ENCODE results near the gene INAFM1. TPM values are rescaled to one million over a fixed set of nuclear protein-coding genes. Genes with fewer than 3 reads are reported as not detected.

INAFM1 gene
- total and polyA plus RNA-seq, 9 of the 15 experiments (the other 6 are each of a cell fraction or from before 2014, with no cell fraction given), result 0.71 to 30.9 (median 3.1) TPM

GRCh38 chr19:47240996-47241918 lies 33.4 kb upstream of the INAFM1 start (continued):
- TF ChIP-seq, protein P1, sequence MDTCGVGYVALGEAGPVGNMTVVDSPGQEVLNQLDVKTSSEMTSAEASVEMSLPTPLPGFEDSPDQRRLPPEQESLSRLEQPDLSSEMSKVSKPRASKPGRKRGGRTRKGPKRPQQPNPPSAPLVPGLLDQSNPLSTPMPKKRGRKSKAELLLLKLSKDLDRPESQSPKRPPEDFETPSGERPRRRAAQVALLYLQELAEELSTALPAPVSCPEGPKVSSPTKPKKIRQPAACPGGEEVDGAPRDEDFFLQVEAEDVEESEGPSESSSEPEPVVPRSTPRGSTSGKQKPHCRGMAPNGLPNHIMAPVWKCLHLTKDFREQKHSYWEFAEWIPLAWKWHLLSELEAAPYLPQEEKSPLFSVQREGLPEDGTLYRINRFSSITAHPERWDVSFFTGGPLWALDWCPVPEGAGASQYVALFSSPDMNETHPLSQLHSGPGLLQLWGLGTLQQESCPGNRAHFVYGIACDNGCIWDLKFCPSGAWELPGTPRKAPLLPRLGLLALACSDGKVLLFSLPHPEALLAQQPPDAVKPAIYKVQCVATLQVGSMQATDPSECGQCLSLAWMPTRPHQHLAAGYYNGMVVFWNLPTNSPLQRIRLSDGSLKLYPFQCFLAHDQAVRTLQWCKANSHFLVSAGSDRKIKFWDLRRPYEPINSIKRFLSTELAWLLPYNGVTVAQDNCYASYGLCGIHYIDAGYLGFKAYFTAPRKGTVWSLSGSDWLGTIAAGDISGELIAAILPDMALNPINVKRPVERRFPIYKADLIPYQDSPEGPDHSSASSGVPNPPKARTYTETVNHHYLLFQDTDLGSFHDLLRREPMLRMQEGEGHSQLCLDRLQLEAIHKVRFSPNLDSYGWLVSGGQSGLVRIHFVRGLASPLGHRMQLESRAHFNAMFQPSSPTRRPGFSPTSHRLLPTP (IDR thresholded peaks at IDR 0.05; ENCODE audit: borderline replicate concordance, extremely low read depth, insufficient read length), result no peak
- TF ChIP-seq, protein P2, sequence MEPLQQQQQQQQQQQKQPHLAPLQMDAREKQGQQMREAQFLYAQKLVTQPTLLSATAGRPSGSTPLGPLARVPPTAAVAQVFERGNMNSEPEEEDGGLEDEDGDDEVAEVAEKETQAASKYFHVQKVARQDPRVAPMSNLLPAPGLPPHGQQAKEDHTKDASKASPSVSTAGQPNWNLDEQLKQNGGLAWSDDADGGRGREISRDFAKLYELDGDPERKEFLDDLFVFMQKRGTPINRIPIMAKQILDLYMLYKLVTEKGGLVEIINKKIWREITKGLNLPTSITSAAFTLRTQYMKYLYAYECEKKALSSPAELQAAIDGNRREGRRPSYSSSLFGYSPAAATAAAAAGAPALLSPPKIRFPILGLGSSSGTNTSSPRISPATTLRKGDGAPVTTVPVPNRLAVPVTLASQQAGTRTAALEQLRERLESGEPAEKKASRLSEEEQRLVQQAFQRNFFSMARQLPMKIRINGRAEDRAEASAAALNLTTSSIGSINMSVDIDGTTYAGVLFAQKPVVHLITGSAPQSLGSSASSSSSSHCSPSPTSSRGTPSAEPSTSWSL (CRISPR knock-in tag; IDR thresholded peaks at IDR 0.05; ENCODE audit: borderline replicate concordance), result no peak
- TF ChIP-seq BCOR (IDR thresholded peaks at IDR 0.05) (peak; percentile 77), PYGO2 (tag; IDR thresholded peaks at IDR 0.05) (no peak), PHF20 (IDR thresholded peaks at IDR 0.05; ENCODE audit: partially characterized antibody) (peak; percentile 83), ZBTB12 (CRISPR knock-in tag; IDR thresholded peaks at IDR 0.05) (no peak; the same call in 1 of the 2 replicates), PCBP2 (IDR thresholded peaks at IDR 0.05; ENCODE audit: low read depth, low read length, poor library complexity, severe bottlenecking) (no peak), ZNF644 (tag; IDR thresholded peaks at IDR 0.05; ENCODE audit: low read depth) (no peak), XRCC5 (IDR thresholded peaks at IDR 0.05; ENCODE audit: low read depth, low read length) (peak; percentile 40; the same call in 1 of the 2 replicates), MYC (IDR thresholded peaks at IDR 0.05; ENCODE audit: low read depth, low read length) (no peak; the same call in 1 of the 2 replicates), MYC (CRISPR knock-in tag; IDR thresholded peaks at IDR 0.05; ENCODE audit: borderline replicate concordance, low read depth) (0 out of 2 replicates have a peak, but pooled peaks have one; percentile 53)
- TF ChIP-seq, protein P3, sequence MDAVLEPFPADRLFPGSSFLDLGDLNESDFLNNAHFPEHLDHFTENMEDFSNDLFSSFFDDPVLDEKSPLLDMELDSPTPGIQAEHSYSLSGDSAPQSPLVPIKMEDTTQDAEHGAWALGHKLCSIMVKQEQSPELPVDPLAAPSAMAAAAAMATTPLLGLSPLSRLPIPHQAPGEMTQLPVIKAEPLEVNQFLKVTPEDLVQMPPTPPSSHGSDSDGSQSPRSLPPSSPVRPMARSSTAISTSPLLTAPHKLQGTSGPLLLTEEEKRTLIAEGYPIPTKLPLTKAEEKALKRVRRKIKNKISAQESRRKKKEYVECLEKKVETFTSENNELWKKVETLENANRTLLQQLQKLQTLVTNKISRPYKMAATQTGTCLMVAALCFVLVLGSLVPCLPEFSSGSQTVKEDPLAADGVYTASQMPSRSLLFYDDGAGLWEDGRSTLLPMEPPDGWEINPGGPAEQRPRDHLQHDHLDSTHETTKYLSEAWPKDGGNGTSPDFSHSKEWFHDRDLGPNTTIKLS (IDR thresholded peaks at IDR 0.05; ENCODE audit: borderline replicate concordance, low read depth), result no peak

All from K562 (cell line).